Measurements from ENCODE around the gene RBM45.
"Not testable (repeated sequence)": the region's sequence is repeated elsewhere in the genome, so short reads cannot be mapped to it uniquely, and the experiment has no call there.

RBM45 gene

DNA sequence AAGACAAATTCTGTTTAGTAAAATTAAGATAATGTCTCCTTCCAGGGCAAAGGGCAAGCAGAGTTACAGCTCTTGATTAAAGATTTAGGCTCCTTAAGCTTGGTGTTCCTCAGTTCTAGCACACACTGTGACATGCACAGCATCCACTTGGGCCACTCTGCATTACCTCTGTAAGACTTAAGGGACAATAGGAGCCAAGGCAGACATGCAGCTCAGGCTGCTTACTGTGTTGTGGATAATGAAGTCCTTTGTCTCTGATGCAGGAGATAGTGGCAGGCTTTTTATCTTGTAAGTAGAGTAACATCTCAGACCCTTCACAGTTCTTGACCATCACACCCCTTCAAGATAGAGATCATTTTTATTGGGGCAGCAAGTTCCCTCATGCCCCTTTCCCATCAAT lies 31.2 kb downstream of the RBM45 start:
- no peak overlapping the region for H3K4me3 ChIP-seq (ENCODE audit: low read depth, low read length)
- TF ChIP-seq, protein P1, sequence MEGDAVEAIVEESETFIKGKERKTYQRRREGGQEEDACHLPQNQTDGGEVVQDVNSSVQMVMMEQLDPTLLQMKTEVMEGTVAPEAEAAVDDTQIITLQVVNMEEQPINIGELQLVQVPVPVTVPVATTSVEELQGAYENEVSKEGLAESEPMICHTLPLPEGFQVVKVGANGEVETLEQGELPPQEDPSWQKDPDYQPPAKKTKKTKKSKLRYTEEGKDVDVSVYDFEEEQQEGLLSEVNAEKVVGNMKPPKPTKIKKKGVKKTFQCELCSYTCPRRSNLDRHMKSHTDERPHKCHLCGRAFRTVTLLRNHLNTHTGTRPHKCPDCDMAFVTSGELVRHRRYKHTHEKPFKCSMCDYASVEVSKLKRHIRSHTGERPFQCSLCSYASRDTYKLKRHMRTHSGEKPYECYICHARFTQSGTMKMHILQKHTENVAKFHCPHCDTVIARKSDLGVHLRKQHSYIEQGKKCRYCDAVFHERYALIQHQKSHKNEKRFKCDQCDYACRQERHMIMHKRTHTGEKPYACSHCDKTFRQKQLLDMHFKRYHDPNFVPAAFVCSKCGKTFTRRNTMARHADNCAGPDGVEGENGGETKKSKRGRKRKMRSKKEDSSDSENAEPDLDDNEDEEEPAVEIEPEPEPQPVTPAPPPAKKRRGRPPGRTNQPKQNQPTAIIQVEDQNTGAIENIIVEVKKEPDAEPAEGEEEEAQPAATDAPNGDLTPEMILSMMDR (IDR thresholded peaks at IDR 0.05; ENCODE audit: low read depth, low read length), result no peak

DNA sequence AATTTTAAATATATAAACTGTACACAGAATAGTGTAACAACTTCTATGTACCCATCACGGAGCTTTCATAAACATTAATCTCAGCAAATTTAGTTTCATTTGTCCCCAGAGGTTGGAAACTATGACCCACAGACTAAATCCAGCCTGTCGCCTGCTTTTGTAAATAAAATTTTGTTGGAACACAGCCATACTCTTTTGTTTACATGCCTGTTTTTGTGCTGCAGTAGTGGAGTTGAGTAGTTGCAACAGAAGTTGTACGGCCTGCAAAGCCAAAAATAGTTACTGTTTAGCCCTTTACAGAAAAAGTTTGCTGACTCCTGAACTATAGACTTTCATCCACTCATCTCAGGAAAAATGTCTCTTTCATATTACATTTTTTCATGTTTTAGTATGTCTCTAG lies 39.8 kb downstream of the RBM45 start:
- TF ChIP-seq, protein P1 (IDR thresholded peaks at IDR 0.05; ENCODE audit: low read depth, low read length), result no peak
- H3K4me3 ChIP-seq (ENCODE audit: low read depth, low read length), result no peak overlapping the region

DNA sequence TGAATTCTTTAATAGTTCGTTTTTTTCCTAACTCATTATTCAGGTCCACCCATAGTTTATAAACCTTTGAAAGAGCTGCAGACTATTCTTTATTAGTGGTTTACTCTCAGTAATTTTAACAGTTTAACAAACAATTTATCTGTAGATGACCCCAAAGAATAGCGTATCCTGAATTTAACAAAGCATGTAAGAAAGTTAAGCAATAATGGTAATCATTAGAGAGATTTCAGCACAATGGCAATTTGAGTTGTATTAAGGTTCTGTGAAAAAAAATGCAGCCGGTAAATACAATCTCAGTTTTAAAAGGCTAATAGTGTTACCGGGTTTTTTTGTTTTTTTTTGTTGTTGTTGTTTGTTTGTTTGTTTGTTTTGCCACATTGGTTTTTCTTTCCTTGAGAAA lies 40.3 kb downstream of the RBM45 start:
- TF ChIP-seq, protein P1 (IDR thresholded peaks at IDR 0.05; ENCODE audit: low read depth, low read length), result no peak

DNA sequence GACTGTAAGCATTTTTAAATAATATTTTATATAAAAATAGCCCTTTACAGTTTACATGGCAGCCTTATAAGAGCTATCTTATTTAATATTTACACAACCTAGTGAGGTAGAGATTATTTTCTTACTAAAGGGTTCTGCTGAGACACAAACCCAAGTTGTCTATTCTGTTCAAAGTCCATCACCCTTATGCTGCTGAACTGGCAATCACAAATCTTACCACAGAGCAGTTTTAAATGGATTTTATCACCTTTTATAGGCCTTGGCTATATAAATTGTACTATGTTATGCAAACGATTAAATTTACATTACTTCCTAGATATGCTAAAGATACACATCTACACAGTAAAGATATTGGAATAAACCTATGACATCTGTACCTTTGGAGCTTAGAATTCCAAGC lies 40.7 kb downstream of the RBM45 start:
- H3K4me3 ChIP-seq (ENCODE audit: low read depth, low read length), result no peak overlapping the region
- TF ChIP-seq, protein P1 (IDR thresholded peaks at IDR 0.05; ENCODE audit: low read depth, low read length), result no peak

More for the DNA sequence above, 40.3 kb downstream of the RBM45 start:
- no peak overlapping the region for H3K4me3 ChIP-seq (ENCODE audit: low read depth, low read length)

DNA sequence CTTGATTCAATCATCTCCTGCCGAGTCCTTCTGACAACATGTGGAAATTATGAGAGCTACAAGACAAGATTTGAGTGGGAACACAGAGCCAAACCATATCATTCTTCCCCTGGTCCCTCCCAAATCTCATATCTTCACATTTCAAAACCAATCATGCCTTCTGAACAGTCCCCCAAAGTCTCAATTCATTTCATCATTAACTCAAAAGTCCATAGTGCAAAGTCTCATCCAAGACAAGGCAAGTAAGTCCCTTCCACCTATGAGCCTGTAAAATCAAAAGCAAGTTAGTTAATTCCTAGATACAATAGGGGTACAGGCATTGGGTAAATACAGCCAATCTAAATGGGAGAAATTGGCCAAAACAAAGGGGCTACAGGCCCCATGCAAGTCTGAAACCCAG lies 41.6 kb downstream of the RBM45 start:
- not testable (repeated sequence) for H3K4me3 ChIP-seq (ENCODE audit: low read depth, low read length)

DNA sequence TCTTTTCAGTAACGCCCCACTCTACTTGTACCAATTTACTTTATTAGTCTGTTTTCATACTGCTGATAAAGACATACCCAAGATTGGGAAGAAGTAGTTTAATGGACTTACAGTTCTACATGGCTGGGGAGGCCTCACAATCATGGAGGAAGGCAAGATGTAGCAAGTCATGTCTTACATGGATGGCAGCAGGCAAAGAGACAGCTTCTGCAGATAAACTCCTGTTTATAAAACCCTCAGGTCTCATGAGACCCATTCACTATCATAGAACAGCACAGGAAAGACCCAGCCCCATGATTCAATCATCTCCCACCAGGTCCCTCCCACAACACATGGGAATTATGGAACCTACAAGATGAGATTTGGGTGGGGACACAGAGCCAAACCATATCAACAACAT lies 43.3 kb downstream of the RBM45 start:
- no peak overlapping the region for H3K4me3 ChIP-seq (ENCODE audit: low read depth, low read length)
- TF ChIP-seq, protein P1 (IDR thresholded peaks at IDR 0.05; ENCODE audit: low read depth, low read length), result no peak

DNA sequence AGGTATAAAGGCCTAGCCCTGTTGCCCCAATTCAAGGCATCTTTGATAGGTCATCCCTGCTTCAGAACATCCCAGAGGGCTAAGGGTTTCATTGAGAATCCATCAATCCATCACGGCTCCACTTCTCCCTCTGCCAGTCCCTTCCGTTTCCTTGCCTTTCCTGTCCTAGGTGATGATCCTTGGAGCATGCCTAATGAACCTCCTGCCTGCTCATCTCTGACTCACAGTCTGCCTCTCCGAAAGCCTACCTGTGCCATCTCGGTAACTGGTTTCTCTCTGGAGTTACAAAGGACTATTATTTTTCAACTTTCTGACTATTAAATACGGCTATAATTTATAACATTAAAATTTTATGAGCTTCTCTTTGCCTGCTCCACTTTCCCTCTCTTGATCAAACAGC lies 45.3 kb downstream of the RBM45 start:
- TF ChIP-seq, protein P1 (IDR thresholded peaks at IDR 0.05; ENCODE audit: low read depth, low read length), result no peak
- no peak overlapping the region for H3K4me3 ChIP-seq (ENCODE audit: low read depth, low read length)

DNA sequence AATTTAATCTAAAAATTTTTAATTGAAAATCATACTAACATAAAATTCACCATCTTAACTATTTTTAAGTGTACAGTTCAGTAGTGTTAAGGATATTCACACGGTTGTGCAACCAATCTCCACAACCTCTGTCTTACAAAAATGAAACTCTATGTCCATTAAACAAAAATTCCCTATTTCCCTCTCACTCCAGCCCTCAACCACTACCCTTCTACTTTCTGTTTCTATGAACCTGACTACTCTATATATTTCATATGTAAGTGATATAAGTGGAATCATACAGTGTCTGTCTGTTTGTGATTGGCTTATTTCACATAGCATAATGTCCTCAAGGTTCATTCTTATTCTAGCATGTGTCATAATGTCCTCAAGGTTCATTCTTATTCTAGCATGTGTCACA lies 47.7 kb downstream of the RBM45 start:
- TF ChIP-seq, protein P1 (IDR thresholded peaks at IDR 0.05; ENCODE audit: low read depth, low read length), result no peak
- no peak overlapping the region for H3K4me3 ChIP-seq (ENCODE audit: low read depth, low read length)
